Ectodermal cell (in vitro differentiated cells): ENCODE measurements around the gene MAPK8IP1.
"Not testable (repeated sequence)": the region's sequence is repeated elsewhere in the genome, so short reads cannot be mapped to it uniquely, and the experiment has no call there.

Experiments
- H3K27ac ChIP-seq: 2 replicates; pipeline ENCODE4 v1.7.0; 2013; ENCODE audit warnings: mild to moderate bottlenecking, low read depth, low read length; ENCODE audit not compliant: insufficient read depth, poor library complexity, severe bottlenecking
- H3K27me3 ChIP-seq: 2 replicates; pipeline ENCODE4 v1.7.0; 2013; ENCODE audit warnings: mild to moderate bottlenecking, low read length; ENCODE audit not compliant: insufficient read depth, control insufficient read depth, poor library complexity, severe bottlenecking
- H3K36me3 ChIP-seq: one replicate; pipeline ENCODE4 v1.7.0; 2013; ENCODE audit warnings: low read length; ENCODE audit not compliant: control insufficient read depth, insufficient read depth
- H3K4me1 ChIP-seq: one replicate; pipeline ENCODE4 v1.7.0; 2013; ENCODE audit warnings: low read length; ENCODE audit not compliant: control insufficient read depth, insufficient read depth
- H3K4me3 ChIP-seq: 2 replicates; pipeline ENCODE4 v1.7.0; 2013; ENCODE audit warnings: low read depth, low read length, control low read depth; ENCODE audit not compliant: insufficient read depth
- H3K9me3 ChIP-seq: 2 replicates; pipeline ENCODE4 v1.7.0; 2013; ENCODE audit warnings: mild to moderate bottlenecking, low read length, moderate library complexity; ENCODE audit not compliant: control insufficient read depth
- WGBS, 2 experiments: methylation state at CpG; one replicate each; pipeline ENCODE4 v1.1.7; 2013; ENCODE audit warnings: missing lambda C conversion rate in 2 of 2; 5-methylcytosine and 5-hydroxymethylcytosine counted together

MAPK8IP1 gene

GRCh38 chr11:45900916-45901617, 15.6 kb downstream of the MAPK8IP1 start:
- Histone ChIP-seq H3K36me3 (no peaks in the 10 kb centered on the region), H3K27me3 (peaks cover 17% of the 10 kb centered on the region), H3K4me1 (peaks cover 26% of the 10 kb centered on the region), H3K27ac (no peak overlapping the region), H3K4me3 (peak overlapping the region; percentile 48), H3K9me3 (no peaks in the 10 kb centered on the region)
- 22 to 25% methylated on average over 8 of the region's 8 CpGs for WGBS, 2 experiments

- Histone ChIP-seq H3K27ac (no peak overlapping the region), H3K9me3 (no peaks in the 10 kb centered on the region), H3K4me3 (no peak overlapping the region), H3K36me3 (no peaks in the 10 kb centered on the region), H3K27me3 (peaks cover 17% of the 10 kb centered on the region), H3K4me1 (peaks cover 21% of the 10 kb centered on the region)
- WGBS, 2 experiments: 88 to 90% methylated on average over 6 of the region's 6 CpGs
These were observed 16.2 kb downstream of the MAPK8IP1 start for GRCh38 chr11:45901626-45902025.

- H3K27ac ChIP-seq: no peak overlapping the region
- H3K36me3 ChIP-seq: no peaks in the 10 kb centered on the region
- H3K9me3 ChIP-seq: no peaks in the 10 kb centered on the region
- 95 to 96% methylated on average over 56 of the region's 56 CpGs for WGBS, 2 experiments
- H3K4me3 ChIP-seq: no peak overlapping the region
- peaks cover 11% of the 10 kb centered on the region for H3K27me3 ChIP-seq
- H3K4me1 ChIP-seq: peaks cover 16% of the 10 kb centered on the region
These were observed 17.3 kb downstream of the MAPK8IP1 start for GRCh38 chr11:45902452-45903380.

- Histone ChIP-seq H3K27me3 (peaks cover 11% of the 10 kb centered on the region), H3K36me3 (peaks cover 1% of the 10 kb centered on the region), H3K4me1 (peaks cover 8% of the 10 kb centered on the region), H3K9me3 (no peaks in the 10 kb centered on the region), H3K4me3 (no peak overlapping the region), H3K27ac (no peak overlapping the region)
- 93 to 94% methylated on average over 15 of the region's 15 CpGs for WGBS, 2 experiments
These were observed 19.0 kb downstream of the MAPK8IP1 start for GRCh38 chr11:45904309-45904915.

GRCh38 chr11:45905095-45905494, 19.6 kb downstream of the MAPK8IP1 start:
- Histone ChIP-seq H3K9me3 (no peaks in the 10 kb centered on the region), H3K4me3 (no peak overlapping the region)
- 95% methylated on average over 19 of the region's 19 CpGs for WGBS, 2 experiments

GRCh38 chr11:45905576-45905975, 20.1 kb downstream of the MAPK8IP1 start:
- not testable (repeated sequence) for H3K36me3 ChIP-seq, H3K27ac ChIP-seq, H3K9me3 ChIP-seq, H3K4me1 ChIP-seq, H3K27me3 ChIP-seq, H3K4me3 ChIP-seq
- 95 to 96% methylated on average over 6 of the region's 6 CpGs for WGBS, 2 experiments

More at GRCh38 chr11:45905095-45905494, 19.6 kb downstream of the MAPK8IP1 start:
- peaks cover 8% of the 10 kb centered on the region for H3K4me1 ChIP-seq
- peaks cover 7% of the 10 kb centered on the region for H3K36me3 ChIP-seq
- H3K27me3 ChIP-seq: peaks cover 11% of the 10 kb centered on the region
- no peak overlapping the region for H3K27ac ChIP-seq

- Histone ChIP-seq H3K27me3 (peaks cover 2% of the 10 kb centered on the region), H3K36me3 (peaks cover 14% of the 10 kb centered on the region), H3K4me1 (peaks cover 4% of the 10 kb centered on the region), H3K4me3 (no peak overlapping the region), H3K27ac (no peak overlapping the region), H3K9me3 (no peaks in the 10 kb centered on the region)
- 90 to 92% methylated on average over 19 of the region's 19 CpGs for WGBS, 2 experiments
These were observed 20.7 kb downstream of the MAPK8IP1 start for GRCh38 chr11:45906096-45906682.

GRCh38 chr11:45906965-45907611, 21.6 kb downstream of the MAPK8IP1 start, which contains the start of gene FREY1:
TSS of gene FREY1 (minus strand) at chr11:45907271. CDS start at chr11:45907245, 26 bp downstream.
- H3K9me3 ChIP-seq: no peaks in the 10 kb centered on the region
- no peak within 1 kb of the TSS for H3K27ac ChIP-seq
- H3K4me1 ChIP-seq: no peaks in the 10 kb centered on the region
- H3K4me3 ChIP-seq: no peak within 1 kb of the TSS
- H3K36me3 ChIP-seq: peaks cover 17% of the 10 kb centered on the region
- WGBS, 2 experiments: 85 to 87% methylated on average over 18 of the region's 18 CpGs
- no peaks in the 10 kb centered on the region for H3K27me3 ChIP-seq

- 90 to 93% methylated on average over 8 of the region's 8 CpGs for WGBS, 2 experiments
- no peak overlapping the region for H3K27ac ChIP-seq
- H3K27me3 ChIP-seq: no peaks in the 10 kb centered on the region
These were observed 22.5 kb downstream of the MAPK8IP1 start for GRCh38 chr11:45907911-45908370.

More at GRCh38 chr11:45907911-45908370, 22.5 kb downstream of the MAPK8IP1 start:
- no peaks in the 10 kb centered on the region for H3K4me1 ChIP-seq
- no peaks in the 10 kb centered on the region for H3K9me3 ChIP-seq
- peaks cover 18% of the 10 kb centered on the region for H3K36me3 ChIP-seq
- no peak overlapping the region for H3K4me3 ChIP-seq
